Kidney epithelial cell (primary cell): ENCODE measurements around the gene DCANP1. TPM values are rescaled to one million over a fixed set of nuclear protein-coding genes. Genes with fewer than 3 reads are reported as not detected.

Experiments used
- DNase-seq: peaks from one replicate; pipeline ENCODE4 v3.0.0-alpha.2; 2010; ENCODE audit warnings: low read depth
- H3K27me3 ChIP-seq: 2 replicates; pipeline ENCODE4 v1.6.0; 2011; ENCODE audit warnings: low read length; ENCODE audit not compliant: control insufficient read depth, insufficient read depth
- H3K36me3 ChIP-seq: 2 replicates; pipeline ENCODE4 v1.5.1; 2011; ENCODE audit warnings: low read length; ENCODE audit not compliant: control insufficient read depth, insufficient read depth
- H3K4me3 ChIP-seq: 2 replicates; pipeline ENCODE4 v1.5.1; 2011; ENCODE audit warnings: low read depth, mild to moderate bottlenecking, control low read depth, low read length
- CTCF ChIP-seq: IDR thresholded peaks from 2 replicates; pipeline ENCODE4 v1.5.1; 2011; ENCODE audit warnings: mild to moderate bottlenecking, moderate library complexity, low read length, control low read depth, inconsistent platforms; ENCODE audit not compliant: insufficient read depth, poor library complexity, severe bottlenecking
- total RNA-seq: library from RNA; depleted of rRNA; stranded (reverse); fragments of >200 nt; gene quantifications from 2 replicates; pipeline ENCODE4 v1.2.3, GENCODE V29; 2015

Gene DCANP1
- total RNA-seq, 1 donor from 2014 or later, result not detected

GRCh38 chr5:135444881-135445280, 2.3 kb downstream of the DCANP1 start:
- H3K4me3 ChIP-seq, result no peak overlapping the region
- TF ChIP-seq CTCF, result no peak
- DNase-seq, result no peak
- no peaks in the 10 kb centered on the region for H3K36me3 ChIP-seq
- peaks cover 4% of the 10 kb centered on the region for H3K27me3 ChIP-seq

DNA sequence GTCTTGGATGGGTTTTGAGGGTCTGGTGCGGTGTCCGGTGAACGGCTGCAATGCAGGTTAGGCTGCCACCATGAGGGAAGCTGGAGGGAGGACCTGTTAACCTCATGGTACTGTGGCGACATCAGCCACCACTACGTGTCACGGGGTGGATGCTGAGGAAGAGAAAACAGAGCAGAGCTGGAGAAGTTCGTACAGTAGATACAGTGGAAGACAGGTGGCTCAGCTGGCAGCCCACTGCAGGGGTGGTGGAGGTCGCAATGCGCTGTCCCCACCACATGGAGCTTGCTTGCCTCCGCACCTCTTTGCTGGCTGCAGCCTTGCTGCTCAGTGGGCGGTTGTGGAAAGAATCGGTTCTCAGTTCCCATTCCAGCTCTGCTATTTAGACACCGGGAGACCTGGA, 2.8 kb downstream of the DCANP1 start:
- no peak for DNase-seq
- Histone ChIP-seq H3K36me3 (no peaks in the 10 kb centered on the region), H3K27me3 (peaks cover 4% of the 10 kb centered on the region), H3K4me3 (no peak overlapping the region)
- no peak for TF ChIP-seq CTCF

DNA sequence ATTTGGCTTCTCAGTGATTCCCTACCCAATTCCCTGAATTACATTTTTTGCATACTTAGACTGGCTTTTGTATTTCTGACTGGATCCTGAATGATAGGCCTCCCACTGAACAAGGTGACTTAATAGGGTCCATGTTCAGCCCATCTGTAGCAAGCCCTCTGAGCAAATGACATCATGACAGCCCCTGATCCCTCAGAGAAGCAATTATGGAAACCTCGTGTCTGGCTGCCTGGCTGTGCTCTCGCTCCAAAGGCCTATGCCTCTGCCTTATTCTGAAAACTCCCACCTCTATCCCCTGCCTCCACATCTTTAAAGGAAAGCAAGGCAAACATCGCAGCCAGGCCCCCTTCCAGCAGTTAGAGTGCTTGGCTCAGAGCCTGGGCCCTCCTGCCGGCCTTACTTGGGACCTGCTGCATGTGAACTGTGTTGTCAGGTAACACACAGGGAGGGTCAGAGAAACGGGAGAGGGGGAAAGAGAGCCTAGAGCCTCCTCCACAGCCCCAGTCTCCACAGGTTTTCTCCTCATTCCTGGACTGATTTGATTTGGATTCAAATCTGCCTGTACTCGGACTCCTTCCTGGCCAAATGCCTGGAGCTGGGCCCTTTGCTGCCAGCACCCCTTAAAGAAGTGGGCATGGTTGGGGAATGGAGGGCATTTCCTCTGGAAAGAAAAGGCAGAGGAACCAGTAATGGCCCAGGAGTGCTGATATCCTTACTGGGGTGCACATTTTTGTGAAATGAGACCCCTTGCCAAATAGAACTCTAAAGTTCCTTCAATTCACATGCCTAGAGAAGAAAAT, 3.8 kb downstream of the DCANP1 start:
- no peaks in the 10 kb centered on the region for H3K36me3 ChIP-seq
- peaks cover 4% of the 10 kb centered on the region for H3K27me3 ChIP-seq
- TF ChIP-seq CTCF, result no peak
- H3K4me3 ChIP-seq, result no peak overlapping the region
- DNase-seq, result no peak

DNA sequence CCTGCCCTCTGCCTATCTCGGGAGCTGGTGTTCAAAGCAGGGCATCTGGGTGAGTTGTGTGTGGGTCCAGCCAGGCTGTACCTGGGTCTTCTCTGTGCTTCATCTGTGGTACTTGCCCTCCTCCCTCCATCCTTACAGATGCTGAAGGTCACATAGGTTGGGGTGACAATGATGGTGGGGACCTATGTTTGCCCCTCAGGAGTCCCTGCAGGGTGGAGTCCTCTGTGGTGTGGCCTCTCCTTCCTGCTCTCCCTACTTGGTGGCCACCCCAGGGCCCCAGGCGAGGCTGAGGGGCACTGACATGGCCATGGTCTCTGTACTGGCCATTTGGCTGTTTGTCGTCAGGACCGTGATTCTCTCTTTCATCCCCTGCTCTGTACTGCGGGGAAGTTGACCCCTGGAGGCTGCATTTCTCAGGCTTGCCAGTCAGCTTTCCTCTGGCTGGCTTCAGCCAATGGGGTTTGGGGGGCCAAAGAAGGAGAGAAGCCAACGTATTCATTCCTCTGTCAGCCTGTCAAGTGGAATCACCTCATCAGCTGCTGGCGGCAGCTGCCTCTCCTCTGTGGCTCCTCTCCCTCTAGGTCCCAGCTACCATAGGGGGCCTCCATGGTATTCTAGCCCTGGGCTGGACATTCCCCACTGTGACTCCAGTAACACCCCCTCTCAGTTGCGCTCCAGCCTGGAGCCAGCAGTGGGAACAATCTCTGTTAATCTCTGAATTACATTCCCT, 4.6 kb downstream of the DCANP1 start:
- TF ChIP-seq CTCF, result no peak
- no peak for DNase-seq
- Histone ChIP-seq H3K4me3 (no peak overlapping the region), H3K36me3 (no peaks in the 10 kb centered on the region), H3K27me3 (no peaks in the 10 kb centered on the region)

DNA sequence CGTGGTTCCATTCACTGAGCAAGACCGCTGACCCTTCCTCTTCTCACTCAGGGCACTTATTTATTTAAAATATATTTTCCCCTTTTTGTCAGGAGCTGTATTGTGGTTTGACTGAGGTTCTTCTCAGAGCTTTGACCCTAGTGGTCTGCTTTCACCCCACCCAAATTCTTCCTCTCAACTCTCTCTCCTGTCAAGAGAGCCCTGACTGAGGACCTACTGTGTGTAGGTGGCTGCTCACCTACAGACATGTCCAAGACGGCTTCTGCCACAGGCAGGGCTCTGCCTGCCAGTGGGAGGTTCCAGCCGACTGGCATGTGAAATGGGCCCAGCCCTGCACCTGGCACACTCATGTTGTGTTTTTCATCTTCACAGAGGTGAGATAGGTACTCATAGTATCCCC, 5.2 kb downstream of the DCANP1 start:
- Histone ChIP-seq H3K36me3 (no peaks in the 10 kb centered on the region), H3K27me3 (no peaks in the 10 kb centered on the region), H3K4me3 (no peak overlapping the region)
- TF ChIP-seq CTCF, result no peak
- no peak for DNase-seq
